ENCODE data around the gene PSME3.
"Not testable (repeated sequence)": the region's sequence is repeated elsewhere in the genome, so short reads cannot be mapped to it uniquely, and the experiment has no call there.

Gene PSME3

GRCh38 chr17:42878123-42878880, 45.1 kb downstream of the PSME3 start:
- DNase-seq (ENCODE audit: low read depth), result no peak

GRCh38 chr17:42878924-42879595, 45.9 kb downstream of the PSME3 start:
- DNase-seq (ENCODE audit: low read depth), result no peak

- no peak for DNase-seq (ENCODE audit: low read depth)
Measured at GRCh38 chr17:42879596-42879985, 46.4 kb downstream of the PSME3 start.

GRCh38 chr17:42880776-42881310, 47.6 kb downstream of the PSME3 start:
- no peak for DNase-seq (ENCODE audit: low read depth)

GRCh38 chr17:42881706-42882105, 48.5 kb downstream of the PSME3 start:
- not testable (repeated sequence) for DNase-seq (ENCODE audit: low read depth)

GRCh38 chr17:42882166-42882565, 49.0 kb downstream of the PSME3 start:
- no peak for DNase-seq (ENCODE audit: low read depth)

GRCh38 chr17:42883802-42884558, 50.8 kb downstream of the PSME3 start:
- no peak for DNase-seq (ENCODE audit: low read depth)

GRCh38 chr17:42885806-42886205, 52.6 kb downstream of the PSME3 start:
- not testable (repeated sequence) for DNase-seq (ENCODE audit: low read depth)

- DNase-seq (ENCODE audit: low read depth), result no peak
Measured at GRCh38 chr17:42886283-42887176, 53.3 kb downstream of the PSME3 start.

GRCh38 chr17:42889809-42890208, 56.6 kb downstream of the PSME3 start:
- DNase-seq (ENCODE audit: low read depth), result no peak

GRCh38 chr17:42891539-42892152, 58.4 kb downstream of the PSME3 start:
- DNase-seq (ENCODE audit: low read depth), result no peak

GRCh38 chr17:42893359-42893758, 60.2 kb downstream of the PSME3 start:
- DNase-seq (ENCODE audit: low read depth), result no peak
